GM12878 (cell line): ENCODE results near the gene PRKN. TPM values are rescaled to one million over a fixed set of nuclear protein-coding genes. Genes with fewer than 3 reads are reported as not detected.

Experiments used
- ATAC-seq: fragments of 200-7000 bp; cut with Tn5 transposase; 3 replicates; pipeline ENCODE4 v1.9.1; 2020; ENCODE audit warnings: mild to moderate bottlenecking, moderate library complexity
- BruUV-seq: library from RNA; stranded (reverse); fragments of 400-500 nt; replicated peaks from 2 replicates; lab custom pipeline; 2021; lab: Mats Ljungman, UMichigan
- CTCF ChIA-PET: fragments of 300-600 bp; sonication (Branson Sonifier 250); formaldehyde crosslinking; extraction: SDS; loops from one replicate; lab custom pipeline; 2021; ENCODE audit warnings: inconsistent platforms; lab: Yijun Ruan, JAX
- POLR2A ChIA-PET: fragments of 350-600 bp; formaldehyde crosslinking; extraction: SDS; loops from one replicate; lab custom pipeline; 2021; ENCODE audit warnings: inconsistent platforms; lab: Charles Lee
- RAD21 ChIA-PET: fragments of 300-600 bp; sonication (Branson Sonifier 250); formaldehyde crosslinking; loops from one replicate; lab custom pipeline; 2023; ENCODE audit warnings: antibody characterized with exemption; ENCODE audit not compliant: unreplicated experiment; lab: Charles Lee
- SMC1A ChIA-PET: fragments of 300-600 bp; sonication (Branson Sonifier 250); formaldehyde crosslinking; loops from one replicate; lab custom pipeline; 2023; ENCODE audit not compliant: unreplicated experiment, uncharacterized antibody; lab: Charles Lee
- DNase-seq: peaks from one replicate; pipeline ENCODE4 v3.0.0-alpha.2; 2011; ENCODE audit warnings: low read depth, low spot score
- FAIRE-seq: peaks from 3 replicates; lab custom pipeline; 2011; peaks lifted over from hg19 to GRCh38; lab: Jason Lieb, UNC
- H2AFZ ChIP-seq: 2 replicates; pipeline ENCODE4 v1.6.0; 2011; ENCODE audit warnings: low read depth, low read length, control low read depth; ENCODE audit not compliant: control insufficient read depth
- H3K27ac ChIP-seq: 2 replicates; pipeline ENCODE4 v1.5.1; 2011; ENCODE audit warnings: control low read depth; ENCODE audit not compliant: control insufficient read depth, insufficient read depth
- H3K27me3 ChIP-seq, 2 experiments: replicated peaks in 1 of 2; 2 replicates each; pipeline versions ENCODE4 v1.6.0 to v1.6.1; 2011; ENCODE audit warnings: low read length in 1 of 2; ENCODE audit not compliant: control insufficient read depth in 2 of 2, insufficient read depth in 2 of 2
- H3K36me3 ChIP-seq, 2 experiments: 2 replicates each; pipeline ENCODE4 v1.5.1; 2011; ENCODE audit warnings: low read length in 1 of 2; ENCODE audit not compliant: control insufficient read depth in 2 of 2, insufficient read depth in 2 of 2
- H3K4me1 ChIP-seq: 2 replicates; pipeline ENCODE4 v1.6.1; 2011; ENCODE audit warnings: mild to moderate bottlenecking, low read length, moderate library complexity, mixed read lengths; ENCODE audit not compliant: control insufficient read depth, insufficient read depth
- H3K4me2 ChIP-seq: 2 replicates; pipeline ENCODE4 v1.6.0; 2011; ENCODE audit warnings: control low read depth; ENCODE audit not compliant: control insufficient read depth, insufficient read depth
- H3K4me3 ChIP-seq: fragments of 200-600 bp; sonication (generic); 2 replicates; pipeline ENCODE4 v1.5.1; 2016
- H3K79me2 ChIP-seq: 2 replicates; pipeline ENCODE4 v1.6.0; 2011; ENCODE audit warnings: low read length; ENCODE audit not compliant: control insufficient read depth, insufficient read depth
- H3K9ac ChIP-seq: 2 replicates; pipeline ENCODE4 v1.8.0; 2011; ENCODE audit warnings: low read length, control low read depth, mixed read lengths; ENCODE audit not compliant: control insufficient read depth, insufficient read depth
- H3K9me3 ChIP-seq: replicated peaks from 3 replicates; pipeline ENCODE4 v1.5.1; 2011; ENCODE audit warnings: mild to moderate bottlenecking, low read length; ENCODE audit not compliant: control insufficient read depth, insufficient read depth
- H4K20me1 ChIP-seq: 2 replicates; pipeline ENCODE4 v1.6.0; 2011; ENCODE audit not compliant: control insufficient read depth, insufficient read depth
- CBX3 ChIP-seq: fragments of 200-600 bp; sonication (generic); IDR thresholded peaks from 2 replicates; pipeline ENCODE4 v1.6.1; 2016; ENCODE audit warnings: low read depth, borderline replicate concordance
- FOS ChIP-seq: IDR thresholded peaks from 3 replicates; pipeline ENCODE4 v1.6.1; 2011; ENCODE audit warnings: borderline replicate concordance; ENCODE audit not compliant: insufficient read length; ENCODE audit errors: extremely low read depth
- FOXK2 ChIP-seq: fragments of 450-650 bp; IDR thresholded peaks from 2 replicates; pipeline ENCODE4 v1.6.1; 2017; ENCODE audit warnings: mild to moderate bottlenecking, moderate library complexity
- JUNB ChIP-seq: IDR thresholded peaks from 2 replicates; pipeline ENCODE4 v1.6.1; 2016; ENCODE audit warnings: antibody characterized with exemption, mild to moderate bottlenecking
- MTA3 ChIP-seq: IDR thresholded peaks from 2 replicates; pipeline ENCODE4 v1.6.1; 2012; ENCODE audit warnings: low read length, inconsistent platforms, borderline replicate concordance
- NFYB ChIP-seq: IDR thresholded peaks from 2 replicates; pipeline ENCODE4 v1.6.1; 2011; ENCODE audit warnings: low read depth, mild to moderate bottlenecking, low read length, improper control_type of control experiment, moderate library complexity; ENCODE audit not compliant: insufficient read depth
- POLR2A ChIP-seq: IDR thresholded peaks from 2 replicates; pipeline ENCODE4 v1.6.1; 2011; ENCODE audit warnings: low read depth, mild to moderate bottlenecking, low read length
- RFX5 ChIP-seq: IDR thresholded peaks from 2 replicates; pipeline ENCODE4 v1.6.1; 2011; ENCODE audit warnings: low read depth, low read length, improper control_type of control experiment
- SMARCA5 ChIP-seq: fragments of 450-650 bp; IDR thresholded peaks from 2 replicates; pipeline ENCODE4 v1.6.1; 2017; ENCODE audit warnings: mild to moderate bottlenecking
- TARDBP ChIP-seq: IDR thresholded peaks from 2 replicates; pipeline ENCODE4 v1.6.1; 2016; ENCODE audit warnings: borderline replicate concordance
- WGBS: methylation state at CpG from one replicate; pipeline ENCODE4 v1.1.6; 2016; ENCODE audit warnings: low lambda C conversion rate; ENCODE audit not compliant: insufficient replicate concordance, insufficient coverage; ENCODE audit errors: missing lambda C conversion rate; 5-methylcytosine and 5-hydroxymethylcytosine counted together
- in situ Hi-C: fragments of 300-500 bp; cut with MboI; formaldehyde crosslinking; loops from 9 replicates; pipeline ENCODE4 v1.14.3; 2018; ENCODE audit warnings: mixed read lengths
- intact Hi-C: fragments of 100-400 bp; cut with micrococcal nuclease; formaldehyde crosslinking; loops from one replicate; pipeline ENCODE4 v1.14.2; 2022; ENCODE audit not compliant: unreplicated experiment
- polyA plus RNA-seq, 11 experiments: library from polyadenylated mRNA; depleted of rRNA in 4 of 11; unstranded in 6 of 11; stranded (reverse) in 5 of 11; fragments of >200 nt; fragmentation: Nextera tagmentation in 4 of 11; fragmentation: Illumina TruSeq in 1 of 11; extraction: Ambion mirVana in 4 of 11; extraction: Trizol in 1 of 11; gene quantifications; 1 replicate in 1 of 11; 2 replicates in 10 of 11; pipeline versions ENCODE4 v1.2.1 to v1.2.3, GENCODE V29; 2011 to 2016; ENCODE audit warnings: inconsistent platforms in 2 of 11, missing spikeins in 2 of 11, low read depth in 1 of 11
- total RNA-seq, 4 experiments: library from RNA; depleted of rRNA in 3 of 4; stranded (reverse); fragments of >200 nt in 3 of 4; fragmentation: Illumina TruSeq in 1 of 4; extraction: Trizol in 1 of 4; gene quantifications; 2 replicates each; pipeline versions ENCODE4 v1.2.1 to v1.2.3, GENCODE V29; 2013 to 2021
- TF ChIP-seq, protein P1 (sequence below): fragments of 450-650 bp; conservative IDR thresholded peaks from 2 replicates; pipeline ENCODE4 v1.6.1; 2017; ENCODE audit warnings: mild to moderate bottlenecking, moderate library complexity

PRKN gene
- total and polyA plus RNA-seq, 10 of the 15 experiments (the other 5 are each of a cell fraction or from before 2014, with no cell fraction given) = 0.06 to 0.09 TPM; not detected in 8

DNA sequence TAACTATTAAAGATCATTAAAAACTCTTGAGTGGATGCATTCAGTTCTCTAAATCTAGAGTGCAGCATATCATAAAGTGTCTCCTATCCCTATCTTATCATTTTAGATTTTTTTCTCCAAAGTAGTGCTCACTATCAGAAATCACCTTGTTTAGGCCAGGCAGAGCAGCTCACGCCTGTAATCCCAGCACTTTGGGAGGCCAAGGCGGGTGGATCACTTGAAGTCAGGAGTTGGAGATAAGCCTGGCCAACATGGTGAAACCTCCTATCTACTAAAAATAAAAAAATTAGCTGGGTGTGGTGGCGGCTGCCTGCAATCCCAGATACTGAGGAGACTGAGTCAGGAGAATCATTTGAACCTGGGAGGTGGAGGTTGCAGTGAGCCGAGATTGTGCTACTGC is 368.9 kb downstream of the PRKN start:
- Histone ChIP-seq H3K9me3 (no peaks in the 10 kb centered on the region), H3K27ac (no peak overlapping the region), H3K27me3 (no peaks in the 10 kb centered on the region; a peak in 1 of 4 replicates), H2AFZ (no peak overlapping the region), H4K20me1 (no peaks in the 10 kb centered on the region), H3K79me2 (no peaks in the 10 kb centered on the region), H3K4me3 (no peak overlapping the region), H3K9ac (no peak overlapping the region), H3K4me2 (no peak overlapping the region), H3K36me3 (no peaks in the 10 kb centered on the region), H3K4me1 (no peaks in the 10 kb centered on the region)
- SMC1A ChIA-PET = no interaction called here
- intact Hi-C loops = no loop called here
- 27% methylated on average over 4 of the region's 4 CpGs for WGBS
- ATAC-seq (no peak), FAIRE-seq (no peak), DNase-seq (no peak)
- CTCF ChIA-PET = no interaction called here
- POLR2A ChIA-PET = no interaction called here
- no peak for TF ChIP-seq TARDBP
- TF ChIP-seq JUNB = no peak
- TF ChIP-seq CBX3 = no peak
- no peak for TF ChIP-seq FOXK2
- TF ChIP-seq MTA3 = no peak
- no peak for TF ChIP-seq NFYB
- TF ChIP-seq, protein P1, sequence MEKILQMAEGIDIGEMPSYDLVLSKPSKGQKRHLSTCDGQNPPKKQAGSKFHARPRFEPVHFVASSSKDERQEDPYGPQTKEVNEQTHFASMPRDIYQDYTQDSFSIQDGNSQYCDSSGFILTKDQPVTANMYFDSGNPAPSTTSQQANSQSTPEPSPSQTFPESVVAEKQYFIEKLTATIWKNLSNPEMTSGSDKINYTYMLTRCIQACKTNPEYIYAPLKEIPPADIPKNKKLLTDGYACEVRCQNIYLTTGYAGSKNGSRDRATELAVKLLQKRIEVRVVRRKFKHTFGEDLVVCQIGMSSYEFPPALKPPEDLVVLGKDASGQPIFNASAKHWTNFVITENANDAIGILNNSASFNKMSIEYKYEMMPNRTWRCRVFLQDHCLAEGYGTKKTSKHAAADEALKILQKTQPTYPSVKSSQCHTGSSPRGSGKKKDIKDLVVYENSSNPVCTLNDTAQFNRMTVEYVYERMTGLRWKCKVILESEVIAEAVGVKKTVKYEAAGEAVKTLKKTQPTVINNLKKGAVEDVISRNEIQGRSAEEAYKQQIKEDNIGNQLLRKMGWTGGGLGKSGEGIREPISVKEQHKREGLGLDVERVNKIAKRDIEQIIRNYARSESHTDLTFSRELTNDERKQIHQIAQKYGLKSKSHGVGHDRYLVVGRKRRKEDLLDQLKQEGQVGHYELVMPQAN = no peak
- no peak for TF ChIP-seq POLR2A
- TF ChIP-seq FOS = no peak
- TF ChIP-seq RFX5 = no peak
- TF ChIP-seq SMARCA5 = no peak
- BruUV-seq = no TSS peak
- RAD21 ChIA-PET = no interaction called here
- in situ Hi-C loops = no loop called here
